Stimulated activated CD4-positive, alpha-beta T cell treated with anti-CD3 and anti-CD28 coated beads, Interleukin-4, amount 100 ng/mL, for 24 hours (primary cell): ENCODE measurements around the gene STRADA.

ENCODE experiments used
- DNase-seq: peaks from one replicate; pipeline ENCODE4 v3.0.0-alpha.2; 2020

STRADA gene

GRCh38 chr17:63700528-63701455 is 40.8 kb downstream of the STRADA start:
- DNase-seq = peak; percentile 47

GRCh38 chr17:63699638-63700527 is 41.7 kb downstream of the STRADA start, which contains the start of gene LIMD2:
Gene LIMD2, minus strand, starts transcription at chr17:63700125. Its CDS starts 827 bp downstream, at chr17:63699298.
- DNase-seq = peak; percentile 76

GRCh38 chr17:63698886-63699637 is 42.5 kb downstream of the STRADA start:
- peak; percentile 74 for DNase-seq

DNA sequence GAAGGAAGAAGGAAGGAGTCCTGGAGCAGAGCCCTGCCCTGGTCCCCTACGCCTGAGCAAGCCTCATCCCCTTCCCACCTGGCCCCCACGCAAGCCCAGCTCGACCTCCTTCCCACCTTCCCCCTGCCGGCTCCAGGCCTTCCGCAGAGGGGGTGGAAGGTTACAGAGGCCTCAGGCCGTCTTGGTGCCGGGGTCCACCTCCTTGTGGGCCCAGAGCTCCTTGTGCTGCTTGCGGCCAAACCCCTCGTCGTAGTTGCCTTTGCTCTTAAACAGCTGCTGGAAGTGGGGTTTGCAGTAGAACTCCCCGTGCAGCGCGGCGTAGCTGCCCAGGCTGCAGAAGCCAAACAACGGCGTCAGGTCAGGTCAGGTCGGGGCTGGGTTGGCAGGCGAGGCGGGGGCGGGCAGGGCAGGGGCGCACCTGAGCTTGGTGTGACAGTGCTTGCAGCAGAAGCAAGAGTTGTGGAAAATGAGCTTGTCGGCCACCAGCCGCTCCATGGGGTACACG is 43.2 kb downstream of the STRADA start:
- DNase-seq = peak; percentile 33

DNA sequence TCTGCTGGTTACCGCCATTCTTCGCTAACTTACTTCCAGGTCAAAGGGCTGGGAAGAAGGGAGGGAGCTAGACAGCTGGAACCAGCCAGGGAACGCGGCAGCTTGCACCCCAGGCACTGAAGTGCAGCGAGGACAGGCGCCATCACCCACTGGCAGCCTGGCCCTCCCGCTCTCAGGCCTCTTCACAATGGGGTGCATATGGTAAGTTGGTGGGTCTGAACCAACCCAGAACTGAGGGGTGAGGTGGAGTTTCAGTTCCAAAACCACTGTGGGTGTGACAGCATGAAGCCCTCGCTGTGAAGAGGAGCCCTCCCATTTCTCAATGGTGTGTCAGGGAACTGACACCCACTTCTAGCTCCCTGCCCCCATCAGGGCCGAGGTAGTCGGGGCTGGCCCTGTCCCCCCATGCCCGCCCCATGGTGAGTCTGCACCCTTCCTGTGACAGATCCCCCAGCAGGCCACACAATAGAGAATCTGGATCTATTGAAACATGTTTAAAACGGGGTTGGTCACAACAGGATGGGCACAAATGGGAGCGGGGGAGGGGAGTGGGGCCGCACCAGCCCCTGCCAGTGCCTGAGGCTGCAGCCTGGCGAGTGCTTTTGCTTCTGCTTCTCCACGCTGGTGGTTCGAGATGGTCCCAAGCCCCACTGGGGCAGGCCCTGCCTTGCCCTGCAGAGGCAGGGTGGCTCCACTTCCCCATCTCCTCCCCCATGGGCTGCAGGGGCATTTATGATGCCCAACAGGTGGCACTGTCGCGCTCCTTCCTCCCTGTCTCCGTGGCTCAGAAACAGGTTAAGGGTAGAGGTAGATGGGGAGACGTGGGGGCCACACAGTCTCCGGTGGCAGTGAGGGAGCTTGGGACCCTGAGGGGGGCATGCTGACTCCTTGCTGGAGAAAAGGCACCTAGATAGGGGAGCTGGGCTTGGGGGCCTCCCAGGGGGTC is 44.0 kb downstream of the STRADA start:
- peak; percentile 79 for DNase-seq

DNA sequence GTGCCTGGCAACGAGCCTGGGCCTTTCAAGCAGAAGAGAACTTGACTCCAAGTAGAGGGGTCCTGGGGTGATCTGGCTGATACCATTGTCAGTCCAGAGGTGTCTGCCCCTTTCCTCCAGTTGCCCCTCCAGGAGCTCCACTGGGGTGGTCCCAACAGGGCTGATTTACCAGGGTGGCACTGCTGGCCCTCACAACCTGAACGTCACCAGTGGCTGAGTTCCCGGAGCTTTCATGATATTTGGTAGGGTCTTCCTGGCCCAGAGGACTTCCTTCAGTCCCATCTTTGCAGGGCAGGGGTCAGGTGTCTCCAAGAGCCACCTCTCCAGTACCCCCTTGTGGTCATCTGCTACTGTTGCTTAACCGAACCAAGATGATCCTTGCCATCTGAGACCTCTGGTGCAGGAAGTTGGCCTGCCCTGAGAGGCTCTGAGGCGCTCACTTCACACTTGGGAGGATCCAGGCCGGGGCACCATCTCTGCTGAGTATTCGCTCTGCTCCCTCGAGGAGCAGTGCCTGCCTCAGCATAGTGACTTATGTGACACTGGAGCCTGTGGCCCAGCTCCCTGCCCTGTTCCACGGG is 45.1 kb downstream of the STRADA start:
- DNase-seq = peak; percentile 38

GRCh38 chr17:63695889-63696288 is 45.7 kb downstream of the STRADA start:
- DNase-seq = no peak

GRCh38 chr17:63694950-63695773 is 46.4 kb downstream of the STRADA start:
- no peak for DNase-seq

DNA sequence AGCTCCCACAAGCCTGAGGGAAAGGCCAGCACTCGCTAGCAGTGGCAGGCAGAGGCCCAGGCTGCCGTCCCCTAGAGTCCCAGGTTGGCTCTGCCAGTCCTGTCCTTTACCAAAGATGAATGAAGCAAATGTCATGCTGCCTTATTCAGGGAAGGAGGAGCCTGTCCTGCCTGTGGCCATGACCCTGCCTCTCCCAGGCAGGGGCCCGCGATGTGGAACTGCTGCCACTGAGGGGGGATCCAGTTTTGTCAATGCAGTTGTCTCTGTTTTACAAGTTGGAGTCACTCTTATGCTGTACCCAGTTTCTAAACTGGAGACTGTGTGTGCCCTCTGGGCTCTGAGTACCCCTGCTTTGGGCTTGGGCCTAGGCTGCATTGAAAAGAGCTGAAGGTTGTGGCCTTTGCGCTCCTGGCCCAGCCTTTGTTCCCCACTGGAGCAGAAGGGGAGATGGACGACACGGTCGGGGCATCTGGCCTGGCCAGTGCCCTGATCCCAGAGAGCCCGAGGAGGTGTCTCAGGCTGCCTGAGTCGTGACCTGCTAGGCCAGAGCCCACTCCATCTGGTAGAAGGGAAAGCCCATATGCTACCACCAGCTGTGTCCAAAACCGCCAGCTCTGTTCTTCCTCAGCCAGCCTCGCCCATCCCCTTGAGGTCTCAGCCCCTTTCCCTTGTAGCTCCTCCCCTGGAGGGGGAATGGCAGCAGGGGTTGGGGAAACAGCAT is 47.2 kb downstream of the STRADA start:
- DNase-seq = no peak

- DNase-seq = no peak
Observed at GRCh38 chr17:63693411-63694113, 48.0 kb downstream of the STRADA start.

GRCh38 chr17:63692195-63692816 is 49.3 kb downstream of the STRADA start:
- DNase-seq = no peak

DNA sequence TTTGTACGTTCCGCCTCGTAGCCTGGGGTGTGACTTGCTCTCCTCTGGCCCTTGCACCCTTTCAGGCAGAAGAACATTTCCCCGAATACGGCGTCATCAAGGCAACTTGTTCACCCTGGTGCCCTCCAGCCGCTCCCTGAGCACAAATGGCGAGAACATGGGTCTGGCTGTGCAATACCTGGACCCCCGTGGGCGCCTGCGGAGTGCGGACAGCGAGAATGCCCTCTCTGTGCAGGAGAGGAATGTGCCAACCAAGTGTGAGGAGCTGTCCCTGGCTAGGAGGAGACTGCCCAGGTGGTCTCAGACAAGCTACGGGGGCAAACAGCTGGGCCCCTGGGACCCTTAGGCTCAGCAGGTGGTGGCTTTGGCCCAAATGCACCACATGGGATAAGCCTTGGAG is 52.1 kb downstream of the STRADA start:
- DNase-seq = no peak

DNA sequence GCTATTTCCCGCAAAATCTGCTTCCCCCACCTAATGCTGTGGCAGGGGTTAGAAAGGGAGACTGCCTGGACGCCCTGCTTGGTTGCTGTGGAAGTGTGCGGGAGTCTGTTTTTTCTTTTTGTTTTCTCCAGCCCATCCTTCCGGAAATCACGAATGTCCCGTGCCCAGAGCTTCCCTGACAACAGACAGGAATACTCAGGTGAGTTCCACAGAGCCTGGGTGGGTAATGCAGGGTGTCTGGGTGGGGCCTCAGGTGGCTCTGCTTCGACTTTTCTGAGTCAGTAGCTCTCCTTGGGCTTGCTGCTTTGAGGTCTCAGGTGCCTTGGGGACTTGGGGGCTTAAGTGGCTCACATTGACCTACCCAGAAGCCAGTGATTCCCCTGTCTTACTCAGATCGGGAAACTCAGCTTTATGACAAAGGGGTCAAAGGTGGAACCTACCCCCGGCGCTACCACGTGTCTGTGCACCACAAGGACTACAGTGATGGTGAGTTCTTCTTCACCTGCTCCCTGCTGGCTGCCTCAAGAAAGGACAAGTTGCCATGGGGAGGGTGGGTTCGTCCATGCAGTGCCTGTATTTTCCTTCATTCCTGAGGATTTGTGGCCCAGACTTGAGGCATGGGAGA is 53.1 kb downstream of the STRADA start:
- DNase-seq = no peak

GRCh38 chr17:63686138-63686685 is 55.4 kb downstream of the STRADA start:
- no peak for DNase-seq

GRCh38 chr17:63685578-63685977 is 56.0 kb downstream of the STRADA start:
- no peak for DNase-seq

DNA sequence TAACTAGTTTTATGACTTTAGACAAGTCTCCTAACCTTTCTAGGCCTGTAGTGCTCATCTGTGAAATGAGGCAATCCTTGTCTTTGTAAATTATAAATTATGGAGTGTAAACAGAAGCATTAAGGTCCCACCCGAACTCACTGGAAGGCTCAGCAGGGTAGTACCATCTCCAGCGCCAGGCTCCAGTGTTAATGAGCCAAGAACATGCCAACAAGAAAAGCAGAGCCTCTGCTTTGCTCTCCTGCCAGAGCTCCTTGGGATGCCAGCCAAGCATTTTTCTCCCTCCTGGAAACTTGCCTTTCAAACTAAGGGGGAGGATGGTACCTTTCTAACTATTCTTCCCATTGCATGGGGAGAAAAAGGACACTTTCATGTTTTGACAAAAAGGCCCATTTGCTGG is 56.6 kb downstream of the STRADA start:
- no peak for DNase-seq

GRCh38 chr17:63682981-63683380 is 58.6 kb downstream of the STRADA start:
- no peak for DNase-seq
